Measurements from ENCODE around the gene ZNF74.
"Not testable (repeated sequence)": the region's sequence is repeated elsewhere in the genome, so short reads cannot be mapped to it uniquely, and the experiment has no call there.

The ZNF74 gene

DNA sequence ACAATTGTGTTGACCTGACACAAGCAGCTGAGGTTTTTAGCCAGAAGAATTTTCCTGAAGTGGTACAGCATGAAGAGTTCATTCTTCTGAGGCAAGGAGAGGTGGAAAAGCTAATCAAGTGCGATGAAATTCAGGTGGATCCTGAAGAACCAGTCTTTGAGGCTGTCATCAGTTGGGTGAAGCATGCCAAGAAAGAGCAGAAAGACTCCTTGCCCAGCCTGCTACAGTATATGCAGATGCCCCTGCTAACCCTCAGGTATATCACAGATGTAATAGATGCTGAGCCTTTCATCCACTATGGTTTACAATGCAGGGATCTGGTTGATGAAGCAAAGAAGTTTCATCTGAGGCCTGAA lies 56.6 kb downstream of the ZNF74 start:
- no peak for DNase-seq

DNA sequence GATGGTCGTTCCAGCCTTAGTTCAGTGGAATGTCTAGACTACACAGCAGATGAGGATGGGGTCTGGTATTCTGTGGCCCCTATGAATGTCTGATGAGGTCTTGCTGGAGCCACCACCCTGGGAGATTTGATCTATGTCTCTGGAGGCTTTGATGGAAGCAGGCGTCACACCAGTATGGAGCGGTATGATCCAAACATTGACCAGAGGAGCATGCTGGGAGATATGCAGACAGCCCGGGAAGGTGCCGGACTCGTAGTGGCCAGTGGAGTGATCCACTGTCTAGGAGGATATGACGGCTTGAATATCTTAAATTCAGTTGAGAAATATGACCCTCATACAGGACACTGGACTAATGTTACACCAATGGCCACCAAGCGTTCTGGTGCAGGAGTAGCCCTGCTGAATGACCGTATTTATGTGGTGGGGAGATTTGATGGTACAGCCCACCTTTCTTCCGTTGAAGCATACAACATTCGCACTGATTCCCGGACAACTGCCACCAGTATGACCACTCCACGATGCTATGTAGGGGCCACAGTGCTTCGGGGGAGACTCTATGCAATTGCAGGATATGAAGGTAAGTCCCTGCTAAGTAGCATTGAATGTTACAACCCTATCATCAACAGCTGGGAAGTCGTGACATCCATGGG lies 57.3 kb downstream of the ZNF74 start:
- DNase-seq, result not testable (repeated sequence)

DNA sequence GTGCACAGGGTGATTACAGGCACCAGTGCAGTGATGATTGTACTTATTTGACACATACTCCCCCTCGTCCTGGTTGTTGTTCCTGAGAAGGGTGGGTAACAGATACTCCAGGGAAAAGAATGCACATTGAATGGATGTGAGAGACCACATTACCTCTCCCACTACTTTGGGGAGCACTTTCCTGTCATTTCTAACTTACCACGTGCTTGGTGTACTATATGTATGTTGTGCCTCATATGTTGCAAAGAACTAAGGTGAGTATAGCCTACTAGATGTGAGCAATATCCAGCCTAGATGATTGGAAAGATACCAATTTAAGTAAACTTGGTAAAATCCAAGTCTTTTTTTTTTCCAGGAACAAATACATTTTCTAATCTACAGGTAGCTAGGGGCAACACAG lies 58.0 kb downstream of the ZNF74 start:
- DNase-seq, result no peak

DNA sequence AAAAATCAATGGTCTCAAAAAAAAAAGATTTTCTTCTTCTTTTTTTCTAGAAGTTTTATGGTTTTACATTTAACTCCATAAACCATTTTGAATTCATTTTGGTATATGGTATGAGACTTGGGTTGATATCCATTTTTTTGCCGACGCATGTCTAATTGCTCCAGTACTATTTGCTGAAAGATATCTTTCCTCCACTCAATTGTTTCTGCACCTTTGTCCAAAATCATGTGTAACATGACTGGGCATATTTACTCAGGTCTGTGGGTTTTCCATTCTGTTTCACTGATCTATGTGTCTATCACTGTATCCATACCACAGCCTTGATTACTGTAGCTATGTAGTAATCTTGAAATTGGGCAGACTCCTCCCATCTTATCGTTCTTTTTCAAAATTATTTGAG lies 59.3 kb downstream of the ZNF74 start:
- DNase-seq, result no peak

DNA sequence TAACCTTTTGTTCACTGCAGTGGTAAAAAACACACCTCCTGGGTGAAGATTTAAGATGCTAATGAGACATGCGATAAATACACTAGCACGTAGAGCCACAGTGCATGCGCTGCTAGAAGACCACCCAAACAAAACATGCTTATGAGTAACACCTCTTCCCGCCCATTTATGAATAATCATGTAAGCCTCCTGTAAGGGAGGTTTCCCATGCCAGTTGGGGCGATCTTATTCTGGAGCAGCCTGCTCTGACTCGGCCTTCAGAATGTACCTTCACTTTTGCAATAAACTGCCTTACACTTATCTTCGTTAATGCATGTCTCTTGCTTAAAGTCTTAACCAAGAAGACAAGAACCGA lies 61.7 kb downstream of the ZNF74 start:
- DNase-seq, result no peak

DNA sequence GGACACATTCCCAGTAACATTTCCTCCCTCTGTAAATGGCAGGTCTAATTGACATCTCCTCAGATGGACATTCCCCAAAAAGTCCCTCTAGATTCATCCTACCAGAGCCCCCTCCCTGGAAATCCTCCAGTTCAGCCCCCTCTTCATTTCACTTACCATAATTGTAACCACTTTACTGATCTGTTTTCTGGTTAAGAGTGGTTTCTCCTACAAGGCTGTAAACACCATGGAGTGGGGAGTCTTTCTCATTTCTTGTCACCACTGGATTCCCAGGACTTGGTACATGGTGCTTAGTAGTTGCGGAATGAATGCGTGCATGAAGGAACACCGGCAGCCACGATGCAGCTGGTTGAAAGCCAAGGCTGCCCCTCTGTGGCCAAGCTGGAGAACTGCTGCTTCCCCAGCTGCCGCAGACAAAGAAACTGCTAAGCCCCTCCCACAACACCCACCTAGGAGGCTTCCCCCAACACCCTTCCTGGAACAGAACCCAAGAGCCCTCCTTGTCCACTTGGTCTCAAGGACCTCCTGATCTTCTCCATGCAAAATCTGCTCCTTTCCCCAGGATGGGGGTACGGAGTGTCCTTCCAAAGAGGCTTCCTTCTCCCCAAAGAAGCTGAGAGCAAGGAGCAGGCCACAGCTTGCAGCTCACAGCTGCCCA lies 62.2 kb downstream of the ZNF74 start:
- DNase-seq, result peak; percentile 71

DNA sequence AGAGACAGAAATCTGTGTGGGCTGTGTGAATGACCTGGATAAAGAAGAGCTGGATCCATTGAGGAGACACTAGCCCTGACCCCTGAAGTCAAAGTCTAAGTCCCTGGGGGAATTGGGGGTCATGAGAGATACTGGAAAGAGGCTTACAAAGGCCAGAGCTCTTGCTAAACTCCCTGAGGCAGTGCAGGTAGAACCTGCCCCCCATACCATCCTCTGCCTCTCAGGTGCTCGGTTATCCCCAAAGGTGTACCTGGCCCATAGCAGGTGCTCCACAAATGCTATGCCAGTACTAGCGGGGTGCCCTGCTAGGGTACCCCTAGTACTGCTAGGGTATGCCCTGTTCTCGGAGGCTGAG lies 62.7 kb downstream of the ZNF74 start:
- no peak for DNase-seq

DNA sequence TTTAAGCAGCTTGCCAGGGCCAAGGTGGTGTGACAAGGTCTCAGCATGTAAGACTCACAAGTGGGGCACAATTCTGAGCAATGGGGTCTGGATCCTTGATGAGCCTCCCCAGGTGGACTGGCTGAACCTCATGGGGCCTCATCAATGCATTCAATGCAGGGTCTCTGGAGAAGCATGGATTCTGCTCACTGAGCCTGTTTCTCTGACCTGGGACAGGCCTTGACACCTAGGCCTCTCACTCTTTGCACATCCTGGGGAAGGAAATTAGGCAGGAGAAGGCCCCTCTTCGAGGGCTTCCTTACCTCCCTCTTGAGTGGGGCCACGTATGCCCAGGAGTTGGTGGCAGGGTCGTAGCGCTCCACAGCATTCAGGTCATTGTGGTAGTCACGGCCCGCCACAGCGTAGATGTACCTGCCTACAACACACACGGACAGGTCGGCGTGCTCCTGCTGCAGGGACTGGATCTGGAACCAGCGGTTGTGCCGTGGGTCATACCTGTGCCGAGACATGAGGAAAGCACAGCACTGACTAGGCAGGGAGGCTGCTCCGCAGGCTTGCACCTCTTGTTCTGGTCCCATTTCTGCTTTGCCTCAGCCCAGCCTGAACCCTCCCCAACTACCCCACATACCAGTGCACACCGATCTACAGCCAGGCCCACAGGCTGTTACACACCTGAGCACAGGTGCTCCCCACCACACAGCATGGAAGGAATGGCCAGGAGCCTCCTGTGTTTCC lies 63.7 kb downstream of the ZNF74 start:
- DNase-seq, result no peak
